Medulla oblongata (tissue), 1 donor: ENCODE results near the gene PRDM15.
A peak's percentile ranks its signal among the peaks of the same experiment; 100 is the strongest.

Source experiments
- DNase-seq: peaks from one replicate; pipeline ENCODE4 v3.0.0-alpha.2; 2015; ENCODE audit errors: extremely low spot score

PRDM15 gene

DNA sequence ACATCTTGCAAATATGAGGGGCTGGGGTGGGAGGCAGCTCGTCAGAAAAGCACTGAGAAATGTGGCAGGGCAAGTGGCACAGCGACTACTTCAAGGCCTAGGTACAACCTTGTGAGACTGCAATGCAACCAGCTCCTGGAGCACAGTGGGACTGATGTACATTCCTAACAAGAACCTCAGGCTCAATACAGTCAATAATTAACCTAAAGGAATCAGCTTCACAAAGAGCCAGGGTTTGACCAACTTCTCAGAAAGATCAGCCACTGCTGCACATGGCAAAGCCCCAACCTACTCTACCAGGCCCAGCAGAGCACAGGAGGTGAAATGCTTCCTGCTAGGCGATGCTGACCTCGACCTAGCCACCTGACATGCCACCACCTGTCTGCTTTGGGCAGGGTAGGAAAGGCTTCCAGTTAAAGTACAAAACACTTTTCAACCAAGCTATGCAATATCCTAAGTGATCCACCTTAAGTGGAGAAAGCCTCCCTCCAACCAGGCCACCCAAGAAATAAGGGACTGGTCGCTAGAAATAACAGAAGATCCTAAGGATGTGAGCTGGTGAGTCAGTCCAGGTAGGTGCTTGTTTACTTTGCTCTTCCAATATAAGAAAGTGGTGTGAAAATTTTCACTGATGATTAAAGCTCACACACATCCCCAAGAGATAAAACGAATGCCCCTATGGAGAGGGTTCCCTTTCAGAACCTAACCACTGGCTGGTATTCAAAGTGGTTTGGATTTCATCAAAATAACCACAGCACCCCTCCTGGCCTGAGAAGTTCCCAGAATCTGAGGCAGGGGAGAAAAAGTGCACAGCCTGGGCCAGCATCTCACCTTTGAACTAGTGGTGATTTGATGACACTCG lies 114.4 kb downstream of the PRDM15 start:
- no peak for DNase-seq

DNA sequence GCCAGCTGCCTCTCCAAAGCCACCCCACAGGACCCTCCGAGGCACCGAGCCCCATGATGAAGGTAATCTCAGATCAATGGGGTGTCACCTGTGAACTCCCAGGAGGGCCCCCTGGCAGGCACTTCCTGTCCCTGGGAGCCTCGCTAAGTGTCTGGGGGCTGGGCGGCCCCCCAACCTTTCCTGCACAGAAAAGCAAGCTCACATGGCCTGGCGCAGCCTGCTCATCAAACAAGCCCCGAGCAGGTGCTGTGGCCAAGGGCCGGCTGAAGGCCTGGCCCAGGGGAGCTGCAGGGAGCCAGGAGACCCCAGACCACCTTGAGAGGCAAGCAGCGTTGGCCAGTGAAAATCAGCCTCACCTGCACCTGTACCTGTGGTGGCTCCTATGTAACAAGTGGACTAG lies 115.1 kb downstream of the PRDM15 start:
- DNase-seq, result no peak

DNA sequence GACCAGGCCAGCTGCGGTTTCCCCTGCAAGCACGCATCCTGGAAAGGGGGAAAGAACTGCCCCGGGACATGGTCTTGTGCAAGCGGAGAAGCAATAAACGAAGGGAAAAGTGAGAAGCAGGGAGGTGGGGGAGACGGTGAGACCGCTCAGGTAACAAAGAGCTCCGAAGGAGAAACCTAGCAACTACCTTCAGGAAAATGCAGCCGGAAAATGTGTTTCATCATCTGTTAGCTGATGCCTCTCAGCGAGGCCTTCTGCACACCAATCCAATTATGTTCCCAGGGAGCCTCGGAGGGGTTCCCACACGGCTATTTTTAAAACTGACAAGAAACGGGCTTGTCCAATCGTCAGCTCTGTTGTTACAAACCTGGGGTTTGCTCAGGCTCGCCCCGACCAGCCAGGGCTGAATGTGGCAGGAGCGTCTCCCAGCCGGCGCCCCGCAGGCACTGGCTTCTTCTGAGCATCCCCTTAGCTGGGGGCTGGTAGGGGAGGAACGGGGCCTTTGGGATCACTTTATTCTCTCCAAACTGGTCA lies 115.7 kb downstream of the PRDM15 start:
- DNase-seq, result no peak

DNA sequence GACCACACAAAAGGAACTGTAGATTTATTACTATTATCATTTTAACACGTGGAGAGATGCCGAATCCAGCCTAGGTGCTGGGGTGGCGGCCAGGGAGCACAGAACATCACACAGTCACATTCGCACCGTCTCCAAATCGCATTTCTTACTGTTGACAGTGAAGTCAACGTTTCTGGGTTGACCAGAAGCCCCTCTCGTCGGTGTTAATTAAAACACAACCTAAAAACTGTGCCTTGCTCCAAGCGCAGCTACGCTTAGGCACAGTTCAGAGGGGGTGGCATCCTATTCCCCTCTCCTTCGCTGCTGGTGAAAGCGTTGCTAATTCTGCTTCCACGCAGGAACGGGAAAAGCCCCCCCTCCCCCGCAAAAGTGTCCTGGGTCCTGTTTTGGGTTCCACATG lies 116.4 kb downstream of the PRDM15 start:
- DNase-seq, result no peak

DNA sequence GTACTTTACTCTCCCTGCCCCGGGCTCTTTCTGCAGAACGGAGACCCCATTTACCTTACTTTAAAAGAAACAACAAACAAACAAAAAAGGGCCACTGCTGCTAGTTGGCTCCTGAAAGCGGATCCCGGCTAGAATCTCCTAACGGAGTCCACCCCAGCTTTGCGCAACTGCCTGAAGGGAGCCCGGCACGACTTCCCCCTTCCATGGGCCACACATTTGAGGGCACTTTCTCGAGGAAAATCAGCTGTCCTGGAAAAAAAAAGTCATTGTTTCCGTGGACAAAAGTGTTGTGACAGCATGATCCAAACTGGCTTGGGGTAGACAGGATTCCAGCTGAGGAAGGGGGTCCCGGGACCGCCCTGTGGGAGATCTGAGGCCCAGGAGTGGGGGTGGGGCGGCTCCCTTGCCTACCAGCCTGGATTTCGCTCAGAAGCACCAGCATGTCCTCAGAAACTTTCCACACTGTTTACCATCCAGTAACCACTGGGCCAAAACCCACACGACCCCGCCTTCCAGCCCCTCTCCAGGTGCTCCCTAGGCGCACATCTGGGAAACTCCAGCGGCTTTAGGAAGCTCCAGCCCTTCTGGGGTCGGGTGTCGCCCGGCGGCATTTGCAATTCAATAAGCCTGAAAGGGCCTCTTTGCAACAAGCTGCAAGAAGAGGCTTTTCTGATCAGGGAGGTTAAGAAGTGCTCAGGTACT lies 117.1 kb downstream of the PRDM15 start:
- peak; percentile 7 for DNase-seq

DNA sequence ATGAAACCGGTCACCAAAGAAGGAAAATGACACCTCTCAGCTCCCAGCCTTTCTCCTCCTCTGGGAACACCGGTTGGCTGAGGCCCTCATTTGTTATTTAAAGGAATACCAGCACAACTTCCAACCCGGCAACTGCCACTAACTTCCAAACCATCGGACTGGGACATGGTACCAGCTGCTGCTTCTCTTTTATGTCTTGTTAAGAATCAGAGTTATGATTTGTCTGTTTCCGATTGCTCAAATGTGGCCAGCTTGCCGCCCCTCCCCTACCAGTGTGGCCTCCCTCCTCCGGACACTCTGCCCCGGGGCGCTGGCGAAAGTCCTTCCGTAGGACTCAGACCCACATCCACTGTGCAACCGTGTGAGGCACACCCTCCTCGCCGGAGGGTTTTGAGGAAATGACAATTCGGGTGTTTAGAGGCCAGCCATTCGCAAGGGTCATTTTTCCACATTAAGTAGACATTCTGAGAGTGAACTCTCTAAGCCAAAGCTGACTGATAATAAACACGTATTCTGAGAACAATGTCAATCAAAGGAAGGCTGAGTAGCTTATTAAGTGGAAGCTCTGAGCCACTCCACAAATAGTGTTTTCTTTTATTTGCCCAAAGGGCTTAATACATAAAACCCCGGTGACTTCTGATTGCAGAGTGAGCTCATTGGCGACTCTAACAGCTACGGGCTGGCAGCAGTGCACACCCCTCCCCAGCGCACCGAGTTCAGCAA lies 117.8 kb downstream of the PRDM15 start:
- DNase-seq, result no peak

DNA sequence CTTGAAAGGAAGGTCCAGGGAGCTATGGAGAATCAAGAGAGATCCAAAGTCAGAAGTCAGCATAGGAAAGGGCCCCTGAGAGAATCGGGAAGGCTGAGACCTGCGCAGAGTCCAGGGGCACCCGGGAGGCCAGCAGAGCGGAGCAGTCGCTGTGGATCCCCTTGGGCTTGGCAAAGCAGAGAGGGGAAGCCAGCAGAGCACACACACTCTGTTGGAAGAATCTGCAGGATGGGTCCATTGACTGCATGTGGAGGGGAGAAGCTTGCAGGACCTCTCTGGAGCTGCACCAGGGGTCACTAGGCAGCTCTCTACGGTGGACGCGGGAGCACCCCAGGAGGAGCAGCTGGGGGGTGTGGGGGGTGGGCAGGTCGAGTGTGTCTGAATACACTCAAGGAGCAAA lies 118.7 kb downstream of the PRDM15 start:
- DNase-seq, result no peak

DNA sequence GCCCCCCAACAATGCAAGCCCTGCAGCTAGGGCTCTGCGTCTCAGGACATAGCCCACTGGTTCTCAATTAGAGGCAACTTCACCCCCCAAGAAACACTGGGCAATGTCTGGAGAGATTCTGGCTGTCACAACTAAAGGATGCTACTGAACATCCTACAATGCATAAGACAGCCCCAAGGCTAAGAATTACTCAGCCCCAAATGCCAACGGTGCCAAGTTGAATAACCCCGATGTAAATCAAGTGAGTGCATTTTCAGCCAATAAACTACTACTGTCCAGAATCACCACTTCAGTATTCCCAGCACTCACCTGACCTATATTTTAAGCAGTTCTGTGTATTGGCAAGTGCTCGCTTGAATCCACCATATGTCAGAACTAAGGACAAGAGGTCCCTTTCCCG lies 119.2 kb downstream of the PRDM15 start:
- DNase-seq, result no peak

DNA sequence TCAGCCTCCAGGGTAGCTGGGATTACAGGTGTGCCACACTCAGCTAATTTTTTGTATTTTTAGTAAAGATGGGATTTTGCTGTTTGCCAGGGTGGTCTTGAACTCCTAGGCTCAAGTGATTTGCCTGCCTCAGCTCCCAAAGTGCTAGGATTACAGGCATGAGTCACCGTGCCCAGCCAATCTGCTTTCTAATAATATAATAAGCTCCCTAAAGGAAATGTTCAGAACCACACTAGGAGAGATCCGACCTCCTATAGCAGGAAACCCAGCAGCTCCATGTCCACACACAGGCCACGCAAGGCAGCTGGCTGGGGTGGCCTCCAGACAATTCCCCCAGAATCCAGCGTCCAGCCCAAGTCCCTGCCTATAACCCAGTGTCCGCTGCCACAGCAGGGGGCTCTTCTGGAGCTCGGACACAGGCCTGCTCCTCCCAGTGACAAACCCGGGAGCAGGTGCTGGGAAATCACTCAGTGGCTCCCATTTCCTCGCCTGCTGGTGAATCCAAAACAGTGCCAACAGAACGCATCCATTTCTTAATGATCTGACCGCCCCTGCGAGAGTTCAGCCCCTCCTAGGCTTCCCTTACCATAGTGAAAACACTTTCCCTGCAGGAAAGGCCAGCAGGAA lies 119.8 kb downstream of the PRDM15 start:
- DNase-seq, result no peak

DNA sequence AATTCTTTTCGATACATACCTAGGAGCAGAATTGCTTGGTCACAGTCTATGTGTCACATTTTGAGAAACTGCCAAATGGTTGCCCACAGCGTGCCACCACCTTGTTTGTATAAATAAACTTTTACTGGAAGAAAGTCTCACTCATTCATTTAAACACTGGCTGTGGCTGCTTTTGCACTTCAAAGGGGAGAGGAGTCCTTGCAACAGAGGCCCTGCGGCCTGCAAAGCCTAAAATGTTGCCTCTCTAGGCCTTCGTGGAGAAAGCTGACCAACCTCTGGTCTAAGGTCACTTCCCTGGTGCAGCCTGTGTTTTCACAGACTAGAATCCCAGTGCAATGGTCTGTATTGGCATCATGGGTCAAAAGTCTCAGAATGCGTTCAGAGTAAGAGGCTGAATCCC lies 120.6 kb downstream of the PRDM15 start:
- no peak for DNase-seq

DNA sequence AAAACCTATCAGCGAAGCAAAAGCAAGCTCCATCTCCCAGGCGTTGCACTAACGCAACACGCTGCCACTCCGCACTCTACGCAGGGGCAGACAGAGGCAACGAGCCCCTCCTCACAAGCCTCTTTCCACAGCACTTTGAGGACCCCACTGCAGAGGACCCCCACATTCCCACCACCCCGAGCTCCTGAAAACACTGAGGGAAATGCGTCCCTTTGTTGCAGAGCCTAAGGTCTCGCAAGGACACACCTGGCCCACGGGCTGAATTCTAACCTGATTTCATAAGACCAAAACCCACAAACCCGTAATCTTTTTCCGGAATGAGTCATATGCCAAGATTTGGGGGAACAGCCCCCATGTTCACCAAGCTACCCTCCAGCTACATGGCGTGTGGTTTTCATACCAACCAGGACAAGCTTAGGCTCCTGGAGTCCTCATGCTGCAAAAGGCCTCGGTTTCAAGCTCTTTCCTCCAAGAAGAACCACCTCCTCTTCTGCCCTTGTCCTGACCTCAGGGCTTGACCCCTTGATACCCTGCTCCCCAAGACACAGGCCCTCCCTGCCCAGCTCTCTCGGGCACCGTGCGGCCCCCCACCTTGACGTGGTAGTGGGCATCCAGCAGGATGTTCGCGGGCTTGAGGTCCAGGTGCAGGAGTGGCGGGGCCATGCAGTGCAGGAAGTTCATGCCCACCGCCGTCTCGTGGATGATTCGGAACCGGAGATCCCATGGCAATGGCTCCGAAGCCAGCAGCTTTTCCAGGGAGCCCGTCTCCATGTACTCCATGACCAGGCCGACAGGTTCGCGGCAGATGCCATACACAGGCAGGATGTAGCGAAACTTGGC lies 123.0 kb downstream of the PRDM15 start:
- DNase-seq, result no peak

DNA sequence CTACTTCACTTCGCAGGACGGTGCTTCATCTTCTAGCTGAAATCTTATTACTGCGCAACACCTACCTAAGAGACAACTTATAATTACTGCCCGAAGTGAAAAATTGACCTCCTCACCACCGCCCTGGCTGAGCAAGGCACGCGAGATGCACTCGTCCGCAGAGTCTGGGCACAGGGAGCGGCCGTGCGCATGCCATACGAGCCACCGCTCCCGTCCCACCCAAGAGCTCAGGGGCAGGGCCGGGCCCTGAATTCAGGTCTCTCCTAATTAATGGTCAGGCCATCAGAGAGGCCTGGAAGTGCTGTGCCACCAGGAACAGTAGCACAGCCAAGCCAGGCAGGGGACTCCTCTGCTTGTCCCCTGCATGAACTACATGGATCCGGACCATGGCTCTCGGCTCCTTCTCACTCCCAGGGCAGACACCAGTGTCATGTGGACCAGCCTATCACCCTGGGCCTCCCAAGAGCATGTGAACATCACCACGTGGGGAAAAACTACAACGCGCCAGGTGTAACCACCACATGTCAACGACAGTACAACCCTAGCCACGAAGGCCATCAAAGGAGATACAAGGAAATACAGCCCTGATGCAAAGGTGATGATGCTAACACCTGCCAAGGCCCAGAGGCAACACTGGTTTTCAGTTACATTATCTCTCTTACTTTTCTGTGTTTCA lies 123.7 kb downstream of the PRDM15 start:
- DNase-seq, result no peak

DNA sequence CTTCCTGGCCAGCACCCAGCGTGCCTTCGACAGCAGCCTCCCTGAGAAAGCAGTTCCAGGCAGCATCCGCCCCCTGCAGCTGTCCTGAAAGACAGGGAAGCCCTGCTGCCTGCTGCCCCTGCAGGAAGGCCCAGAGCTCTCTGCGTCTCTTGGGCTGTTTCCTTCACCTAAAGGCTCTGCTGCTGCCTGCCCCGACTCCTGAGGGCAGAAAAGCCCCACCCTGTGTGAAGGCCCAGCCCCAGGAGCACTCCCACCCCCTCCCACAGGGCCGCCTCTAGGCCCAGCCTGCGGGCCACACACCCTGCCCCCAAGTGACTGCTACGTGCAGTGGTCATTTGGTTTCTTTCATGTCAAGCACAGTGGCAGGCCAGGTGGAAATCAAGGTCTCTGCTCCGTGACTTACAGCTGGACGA lies 124.7 kb downstream of the PRDM15 start:
- no peak for DNase-seq

DNA sequence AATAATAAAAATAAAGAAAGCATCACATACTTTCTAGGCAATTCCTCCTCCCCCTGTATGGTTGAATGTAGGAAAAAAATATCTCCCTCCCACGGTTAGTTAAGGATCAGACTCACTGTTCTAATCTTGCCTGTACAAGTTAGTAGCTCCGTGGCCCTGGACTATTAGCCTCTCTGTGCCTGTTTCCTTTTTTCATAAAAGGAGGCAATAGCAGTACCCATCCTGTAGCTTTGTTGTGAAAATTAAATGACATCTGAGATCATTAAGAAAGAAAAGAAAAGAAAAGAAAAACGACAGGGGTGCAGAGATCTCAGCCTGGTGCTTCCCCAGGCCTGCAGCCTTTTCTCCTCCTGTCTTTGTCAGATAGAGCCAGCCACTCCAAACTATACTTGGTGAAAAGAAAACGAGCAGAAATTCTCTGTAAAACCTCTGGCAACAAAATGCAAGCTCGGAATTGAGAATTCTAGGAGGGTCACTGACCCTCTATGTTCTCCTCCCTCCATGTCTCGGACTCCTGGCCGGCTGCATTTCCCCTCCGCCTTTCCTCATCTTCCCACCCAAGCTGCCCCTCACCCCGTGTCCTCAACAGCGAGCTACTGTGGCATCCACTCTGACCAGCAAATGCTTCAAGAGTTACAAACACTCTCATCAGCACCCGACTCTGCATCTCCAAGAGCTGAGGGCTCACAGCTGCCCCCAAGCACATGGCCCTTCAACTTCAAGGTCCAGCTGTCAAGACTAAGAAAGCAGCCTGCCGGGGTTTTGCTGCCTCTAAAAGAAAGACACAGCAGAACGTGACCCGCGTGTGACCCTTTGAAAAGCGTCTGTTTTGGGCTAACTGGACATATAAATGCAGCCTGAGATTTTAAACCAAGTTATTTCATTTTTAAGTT lies 125.9 kb downstream of the PRDM15 start:
- no peak for DNase-seq

DNA sequence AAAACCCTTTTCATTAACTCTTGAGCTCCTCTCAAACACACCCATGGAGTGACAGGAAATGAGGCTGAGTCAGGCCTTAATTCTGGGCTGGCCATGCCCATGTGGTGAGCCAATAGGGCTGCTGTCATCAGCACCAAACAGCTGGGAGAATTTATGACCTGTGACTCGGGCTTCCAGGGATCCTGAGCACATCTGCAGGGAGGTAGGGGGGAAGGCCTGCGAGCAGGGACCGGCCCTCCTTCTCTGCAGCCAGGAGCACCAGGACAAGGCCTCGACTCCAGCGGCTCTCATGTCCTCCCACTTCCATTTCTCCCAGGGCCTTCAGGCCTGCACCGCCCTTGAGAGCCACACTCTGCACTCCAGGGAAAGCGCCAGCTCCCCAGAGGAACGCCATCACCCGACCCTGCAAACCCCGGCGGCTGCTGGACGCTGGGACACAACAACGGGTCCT lies 126.9 kb downstream of the PRDM15 start:
- DNase-seq, result no peak

DNA sequence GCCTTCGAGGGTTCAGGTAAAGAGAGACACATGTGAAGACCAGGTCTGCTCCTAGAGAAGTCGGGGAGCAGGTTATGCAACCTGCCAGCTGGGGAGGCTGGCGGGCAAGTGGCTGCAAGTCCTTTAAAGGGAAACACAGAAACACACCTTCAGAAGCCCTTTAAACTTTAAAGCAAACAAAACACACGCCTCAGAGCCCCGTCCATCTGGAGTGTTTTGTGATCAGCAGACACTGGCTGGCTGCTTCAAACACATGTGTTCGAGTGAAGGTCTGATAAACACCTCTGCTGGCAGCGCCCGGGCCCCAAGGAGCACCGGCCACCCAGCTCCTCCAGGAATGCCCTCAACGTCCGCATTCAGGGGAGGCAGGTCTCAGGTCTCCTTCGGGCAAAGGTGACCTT lies 127.5 kb downstream of the PRDM15 start:
- no peak for DNase-seq

DNA sequence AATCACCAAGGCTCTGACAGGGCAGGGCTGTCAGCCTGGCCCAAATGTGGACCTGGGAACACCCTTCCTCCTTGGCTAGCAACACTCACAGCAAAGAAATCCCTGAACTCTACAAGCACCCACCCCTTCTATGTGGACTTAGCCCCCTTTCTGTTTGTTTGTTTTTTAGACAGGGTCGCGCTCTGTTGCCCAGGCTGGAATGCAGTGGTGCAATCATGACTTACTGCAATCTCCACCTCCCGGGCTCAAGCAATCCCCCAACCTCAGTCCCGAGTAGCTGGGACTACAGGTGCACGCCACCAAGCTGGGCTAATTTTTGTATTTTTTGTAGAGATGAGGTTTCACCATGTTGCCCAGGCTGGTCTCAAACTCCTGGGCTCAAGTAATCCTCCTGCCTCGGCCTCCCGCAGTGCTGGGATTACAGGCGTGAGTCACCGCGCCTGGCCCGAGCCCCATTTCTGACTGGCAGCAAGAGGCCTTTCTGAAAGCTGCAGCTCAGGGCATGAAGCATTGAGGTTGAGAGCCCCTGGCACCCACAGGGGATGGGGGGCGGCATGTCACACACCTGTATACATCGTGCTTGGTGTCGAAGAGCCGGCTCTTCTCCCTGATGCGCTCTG lies 128.5 kb downstream of the PRDM15 start:
- no peak for DNase-seq

DNA sequence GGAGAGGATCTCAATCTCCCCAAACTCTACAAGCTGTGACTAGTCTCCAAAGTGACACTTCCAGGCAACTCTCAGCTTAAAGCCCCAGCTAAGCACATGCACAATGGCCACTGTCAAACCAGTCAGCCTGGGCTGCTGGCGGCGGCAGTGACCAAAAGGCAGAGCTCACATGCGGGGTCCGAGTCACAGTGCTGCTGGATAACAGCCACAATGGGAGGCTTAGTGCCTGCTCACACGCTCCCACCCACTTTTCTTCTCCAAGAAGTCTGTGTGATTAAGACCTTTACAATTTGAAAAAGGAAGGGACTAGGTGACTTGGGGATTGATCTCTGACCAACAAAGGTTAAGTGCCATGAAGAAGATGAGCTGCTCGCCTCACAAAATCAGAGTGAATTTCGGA lies 129.1 kb downstream of the PRDM15 start:
- no peak for DNase-seq

DNA sequence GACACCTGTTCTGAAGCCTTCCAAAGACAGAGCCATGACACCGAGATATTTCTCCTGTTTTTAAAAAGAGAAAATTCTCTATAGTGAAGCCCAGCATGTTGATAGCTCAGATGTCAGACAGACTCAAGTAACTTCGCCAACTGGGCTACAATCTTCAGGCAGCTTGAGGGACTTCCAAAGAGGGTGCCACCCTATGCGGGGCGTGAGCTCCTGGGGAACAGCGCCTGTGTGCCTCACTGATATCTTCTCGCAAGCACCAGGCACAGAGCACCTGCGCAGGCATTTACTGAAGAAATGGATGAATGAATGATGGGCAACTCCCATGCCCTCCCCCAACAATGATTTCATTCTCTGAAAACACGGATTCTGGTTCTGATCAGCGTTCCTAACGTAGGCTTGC lies 129.9 kb downstream of the PRDM15 start:
- no peak for DNase-seq
